Measurements from ENCODE around the gene TOMM40L.

TOMM40L gene

DNA sequence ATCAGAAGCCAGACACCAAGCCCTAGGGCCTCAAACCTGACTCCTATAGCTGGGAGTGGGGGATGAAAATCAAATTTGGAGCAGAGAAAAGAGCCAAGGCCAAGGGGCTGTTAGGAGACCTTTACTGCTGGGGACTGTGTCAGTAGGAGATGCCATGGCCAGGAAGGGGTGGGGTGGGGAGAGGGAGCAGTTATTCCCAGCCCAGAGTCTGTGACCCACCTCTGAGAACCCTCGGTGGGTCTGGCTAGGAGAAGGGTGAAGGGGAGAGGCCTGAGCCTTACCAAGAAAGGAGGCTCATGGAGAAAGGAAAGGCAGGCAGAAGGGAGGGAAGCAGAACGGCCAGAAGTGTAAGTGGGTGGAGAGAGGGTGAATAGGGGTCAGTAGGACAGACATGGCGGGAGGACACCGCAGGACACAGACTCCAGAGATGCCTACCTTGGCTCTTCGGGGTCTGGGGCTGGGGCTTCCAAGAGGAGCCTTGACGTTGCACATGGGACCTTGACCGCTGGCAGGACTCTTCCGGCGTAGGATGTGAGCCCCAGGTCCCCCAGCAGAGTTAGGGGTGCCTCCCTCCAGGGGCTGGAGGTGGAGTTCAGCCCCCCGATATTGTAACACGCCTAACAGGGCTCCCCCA, 28.2 kb upstream of the TOMM40L start:
- DNase-seq (ENCODE audit: low spot score) = no peak

DNA sequence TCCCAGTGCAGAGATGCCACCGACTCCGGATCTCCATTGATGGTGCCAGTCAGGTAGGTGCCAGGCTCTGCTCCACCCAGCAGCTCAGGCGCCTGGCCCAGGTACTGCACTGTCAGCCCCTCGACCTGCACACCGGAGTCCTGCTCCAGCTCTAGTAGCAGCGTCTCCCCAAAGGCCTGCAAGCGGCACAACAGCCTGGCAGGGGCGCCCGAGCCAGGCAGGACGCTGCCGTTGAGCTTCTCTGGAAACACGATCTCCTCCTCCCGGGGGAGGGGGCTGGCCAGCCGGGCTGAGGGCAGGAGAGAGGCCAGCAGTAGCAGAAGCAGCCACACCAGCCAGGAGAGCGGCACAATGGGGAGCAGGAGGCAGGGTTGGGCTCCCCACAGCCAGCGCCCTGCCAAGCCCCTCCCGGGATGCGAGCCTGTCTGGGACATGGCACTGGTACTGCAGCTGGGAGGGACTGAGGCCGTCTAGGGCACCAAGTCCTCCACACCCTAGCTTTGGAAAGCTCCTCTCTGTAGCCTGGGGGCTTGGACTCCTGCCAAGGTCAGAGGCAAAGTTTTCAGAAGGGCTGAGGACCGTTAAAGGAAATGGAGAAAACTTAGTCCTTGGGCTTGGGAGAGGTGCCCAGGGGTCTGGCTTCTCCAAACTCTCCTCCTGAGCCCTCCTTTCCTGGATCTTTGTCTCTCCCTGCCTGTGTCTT, 27.5 kb upstream of the TOMM40L start:
- DNase-seq (ENCODE audit: low spot score) = peak; percentile 75

- peak; percentile 83 for DNase-seq (ENCODE audit: low spot score)
These were observed 26.9 kb upstream of the TOMM40L start, which contains the start of gene ADAMTS4 for GRCh38 chr1:161198897-161199431. ADAMTS4 (minus strand) TSS chr1:161199054; CDS start chr1:161198627, 427 bp downstream.

DNA sequence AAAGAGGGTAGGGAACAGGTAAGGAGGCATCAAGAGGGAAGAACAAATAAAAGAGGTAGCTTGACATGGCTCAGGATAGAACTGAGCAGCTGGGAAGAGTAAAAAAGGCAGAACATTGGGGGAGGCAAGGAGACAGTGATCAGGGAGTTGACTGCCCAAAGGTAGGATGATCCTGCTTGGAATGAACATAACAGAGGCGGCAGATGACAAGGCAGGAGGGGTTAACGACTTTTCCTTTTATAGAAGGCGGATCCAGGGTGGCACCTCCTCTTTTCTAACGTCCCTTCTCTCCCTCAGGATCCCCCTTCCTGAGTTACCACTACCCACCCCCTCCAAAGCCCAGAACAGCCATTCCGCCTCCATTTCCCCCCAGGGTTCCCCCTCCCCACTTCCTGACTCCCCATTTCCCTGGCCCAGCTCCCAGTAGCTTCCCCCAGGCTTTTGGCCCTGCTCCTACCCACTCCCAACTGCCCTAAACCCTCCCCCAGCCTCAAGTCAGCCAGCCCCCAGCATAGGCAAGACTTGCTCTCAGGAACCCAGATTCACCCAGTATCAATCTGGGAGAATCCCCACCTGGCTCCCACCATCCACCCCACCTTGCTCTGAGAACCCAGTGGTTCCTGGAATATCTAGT, 26.2 kb upstream of the TOMM40L start:
- DNase-seq (ENCODE audit: low spot score) = no peak

DNA sequence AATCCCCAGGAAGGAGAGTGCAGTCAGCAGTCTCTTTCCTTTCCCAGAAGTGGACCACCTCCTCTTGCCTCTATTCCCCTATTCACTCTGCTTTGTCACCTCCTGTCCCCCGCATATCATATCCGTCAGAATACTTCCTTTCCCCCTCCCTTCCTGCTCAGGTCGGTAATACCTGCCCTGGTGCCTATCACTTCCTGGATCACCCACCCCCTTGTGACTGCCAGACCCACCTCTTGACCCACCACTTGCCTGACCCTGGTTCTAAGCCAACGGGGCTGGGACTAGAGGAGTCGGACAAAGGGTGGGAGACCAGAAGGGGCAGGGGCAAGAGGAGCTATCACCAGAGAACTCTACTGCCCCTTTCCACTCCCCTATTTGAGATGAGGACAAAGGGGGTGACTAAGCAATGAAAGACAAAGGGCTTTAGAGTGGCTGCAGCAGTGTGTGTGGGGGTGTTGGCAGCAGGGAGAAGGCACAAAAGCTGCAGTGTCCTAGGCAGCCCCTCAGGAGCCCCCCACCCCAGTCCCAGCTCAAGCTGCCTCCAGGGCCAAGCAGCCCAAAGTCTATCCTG, 25.4 kb upstream of the TOMM40L start:
- no peak for DNase-seq (ENCODE audit: low spot score)

DNA sequence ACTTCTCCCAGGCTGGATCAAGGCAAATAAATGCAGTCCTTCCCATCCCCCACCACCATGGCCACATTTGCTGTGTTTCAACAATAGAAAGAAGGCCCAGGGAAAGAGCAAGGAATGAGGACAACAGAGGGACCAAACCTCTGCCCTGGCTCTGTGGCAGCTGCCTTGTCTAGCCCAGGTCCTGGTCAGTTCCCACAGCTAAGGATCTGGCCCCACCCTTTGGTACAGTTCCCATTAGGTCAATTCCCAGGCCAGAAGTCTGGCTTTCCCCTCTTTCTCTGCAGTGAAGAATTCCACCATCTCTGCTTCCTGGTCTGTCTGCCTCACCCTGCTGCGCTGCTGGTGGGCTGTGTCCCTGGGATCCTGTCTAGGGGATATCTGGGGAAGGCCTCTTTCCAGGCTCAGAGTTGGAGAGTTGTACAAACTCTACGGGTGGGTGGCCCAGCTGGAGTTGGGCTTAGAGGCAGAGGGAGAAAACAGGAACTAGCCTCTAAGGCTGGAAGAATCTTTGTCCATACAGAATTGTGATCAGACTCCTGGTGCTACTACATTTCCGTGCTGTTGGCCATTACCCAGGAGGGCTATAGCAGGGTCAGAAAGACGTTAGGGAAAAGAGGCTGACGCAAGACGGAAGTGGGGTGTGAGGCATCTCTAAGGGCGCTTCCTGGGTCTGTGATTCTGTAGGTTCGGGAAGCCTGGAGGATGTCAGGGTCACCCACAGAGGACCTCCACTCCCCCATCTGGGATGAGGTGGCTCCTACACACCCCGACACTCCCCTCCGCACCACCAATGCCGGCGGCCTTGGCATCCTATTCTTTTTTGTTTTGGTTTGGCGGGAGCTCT, 24.6 kb upstream of the TOMM40L start:
- no peak for DNase-seq (ENCODE audit: low spot score)

- peak; percentile 96 for DNase-seq (ENCODE audit: low spot score)
These were observed 23.8 kb upstream of the TOMM40L start, which contains the start of gene NDUFS2 for GRCh38 chr1:161201836-161202712. NDUFS2 (plus strand) TSS chr1:161202367; CDS start chr1:161202386, 19 bp downstream.

DNA sequence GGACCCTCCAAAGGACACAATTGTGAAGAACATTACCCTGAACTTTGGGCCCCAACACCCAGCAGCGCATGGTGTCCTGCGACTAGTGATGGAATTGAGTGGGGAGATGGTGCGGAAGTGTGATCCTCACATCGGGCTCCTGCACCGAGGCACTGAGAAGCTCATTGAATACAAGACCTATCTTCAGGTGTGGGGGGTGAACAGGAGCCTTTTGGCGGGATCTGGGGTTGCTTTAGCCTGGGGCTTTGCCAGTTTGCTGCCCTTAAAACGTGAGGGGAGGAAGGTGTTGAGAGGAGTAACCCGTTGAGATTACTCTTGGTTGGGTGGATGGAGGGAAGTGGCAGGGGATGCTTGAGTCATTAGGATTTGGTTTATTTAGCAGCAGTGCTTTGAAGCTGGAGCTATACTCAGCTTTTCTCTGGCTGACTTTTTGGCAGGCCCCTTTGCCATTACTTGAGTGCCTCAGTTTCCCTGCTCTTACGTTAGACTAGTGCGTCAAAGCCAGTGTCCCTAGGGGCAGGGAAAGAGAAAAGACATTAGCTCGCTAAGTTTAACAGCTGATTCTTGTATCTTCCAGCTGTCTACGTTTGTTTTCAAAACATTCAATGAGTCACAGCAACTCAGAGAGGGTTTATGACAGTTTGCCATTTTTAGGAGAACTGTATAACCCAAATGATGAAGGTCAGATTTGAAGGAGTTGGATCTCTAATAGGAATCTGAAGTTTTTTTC, 19.3 kb upstream of the TOMM40L start:
- DNase-seq (ENCODE audit: low spot score) = no peak

DNA sequence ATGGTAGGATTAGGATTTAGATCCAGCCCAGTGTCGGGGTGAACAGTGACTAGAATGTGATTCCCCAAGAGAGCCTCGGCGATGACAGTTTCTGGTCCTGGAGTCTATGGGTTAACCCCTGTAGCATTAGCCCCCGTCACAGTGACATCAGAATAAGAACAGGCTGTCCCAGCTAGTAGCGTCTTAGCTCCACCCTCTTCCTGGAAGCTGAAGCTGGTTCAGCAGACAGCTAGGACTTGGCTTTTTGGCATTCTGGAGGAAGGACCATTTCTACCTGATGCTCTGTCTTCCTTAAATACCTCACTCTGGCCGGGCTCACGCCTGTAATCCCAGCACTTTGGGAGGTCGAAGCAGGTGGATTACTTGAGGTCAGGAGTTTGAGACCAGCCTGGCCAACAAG, 18.7 kb upstream of the TOMM40L start:
- DNase-seq (ENCODE audit: low spot score) = no peak

DNA sequence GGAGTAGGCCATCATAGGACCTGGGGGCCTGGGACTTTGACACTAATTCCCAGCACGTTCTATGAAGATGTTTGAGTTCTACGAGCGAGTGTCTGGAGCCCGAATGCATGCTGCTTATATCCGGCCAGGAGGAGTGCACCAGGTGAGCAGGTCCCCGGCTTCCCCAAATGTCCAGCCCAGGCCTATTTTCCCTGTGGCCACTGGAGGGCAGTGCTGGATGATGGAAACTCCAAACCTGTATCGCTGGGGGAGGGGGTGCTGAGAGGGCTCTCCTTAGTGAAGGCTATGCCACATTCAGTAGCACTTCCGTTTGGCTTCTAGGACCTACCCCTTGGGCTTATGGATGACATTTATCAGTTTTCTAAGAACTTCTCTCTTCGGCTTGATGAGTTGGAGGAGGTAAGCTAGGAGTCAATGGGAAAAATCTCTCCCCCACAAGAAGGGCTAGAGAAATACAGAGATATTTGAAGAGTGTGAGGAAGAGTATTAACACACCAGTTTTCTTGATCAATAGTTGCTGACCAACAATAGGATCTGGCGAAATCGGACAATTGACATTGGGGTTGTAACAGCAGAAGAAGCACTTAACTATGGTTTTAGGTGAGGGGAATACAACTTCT, 16.0 kb upstream of the TOMM40L start:
- DNase-seq (ENCODE audit: low spot score) = no peak

GRCh38 chr1:161214369-161214768, 11.5 kb upstream of the TOMM40L start:
- no peak for DNase-seq (ENCODE audit: low spot score)

GRCh38 chr1:161215076-161215475, 10.8 kb upstream of the TOMM40L start, which contains the start of gene FCER1G:
FCER1G (plus strand) TSS chr1:161215295; CDS start chr1:161215322, 27 bp downstream.
- DNase-seq (ENCODE audit: low spot score) = no peak

GRCh38 chr1:161216945-161217712, 8.7 kb upstream of the TOMM40L start:
- DNase-seq (ENCODE audit: low spot score) = no peak

- DNase-seq (ENCODE audit: low spot score) = no peak
These were observed 8.0 kb upstream of the TOMM40L start for GRCh38 chr1:161217831-161218230.

DNA sequence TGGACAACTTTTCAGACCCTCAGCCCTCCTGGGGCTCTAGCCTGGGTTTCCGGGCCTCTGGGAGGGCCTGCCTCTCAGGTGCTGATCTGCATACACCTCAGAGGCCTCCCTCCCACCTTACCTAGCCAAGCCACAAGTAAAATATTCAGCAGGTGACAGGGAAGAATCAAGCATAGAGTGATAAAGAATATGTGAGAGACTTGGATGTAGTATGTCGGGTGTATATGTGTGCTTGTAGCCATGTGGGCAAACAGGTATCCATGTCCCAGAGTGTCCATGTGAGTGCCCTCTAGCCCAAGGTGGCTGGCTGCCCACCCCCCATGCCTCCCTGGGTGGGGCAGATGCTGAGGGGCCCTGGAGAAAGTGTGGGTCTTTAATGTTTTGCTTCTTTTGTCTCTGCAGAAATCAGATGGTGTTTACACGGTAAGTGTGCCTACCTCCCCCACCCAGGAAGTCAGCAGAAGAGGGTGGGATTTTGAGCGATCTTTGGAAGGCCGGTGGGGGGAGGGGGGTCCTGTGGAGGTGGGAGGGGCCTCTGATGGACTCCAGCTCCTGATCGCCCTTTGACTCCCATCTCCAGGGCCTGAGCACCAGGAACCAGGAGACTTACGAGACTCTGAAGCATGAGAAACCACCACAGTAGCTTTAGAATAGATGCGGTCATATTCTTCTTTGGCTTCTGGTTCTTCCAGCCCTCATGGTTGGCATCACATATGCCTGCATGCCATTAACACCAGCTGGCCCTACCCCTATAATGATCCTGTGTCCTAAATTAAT, 7.4 kb upstream of the TOMM40L start:
- no peak for DNase-seq (ENCODE audit: low spot score)

DNA sequence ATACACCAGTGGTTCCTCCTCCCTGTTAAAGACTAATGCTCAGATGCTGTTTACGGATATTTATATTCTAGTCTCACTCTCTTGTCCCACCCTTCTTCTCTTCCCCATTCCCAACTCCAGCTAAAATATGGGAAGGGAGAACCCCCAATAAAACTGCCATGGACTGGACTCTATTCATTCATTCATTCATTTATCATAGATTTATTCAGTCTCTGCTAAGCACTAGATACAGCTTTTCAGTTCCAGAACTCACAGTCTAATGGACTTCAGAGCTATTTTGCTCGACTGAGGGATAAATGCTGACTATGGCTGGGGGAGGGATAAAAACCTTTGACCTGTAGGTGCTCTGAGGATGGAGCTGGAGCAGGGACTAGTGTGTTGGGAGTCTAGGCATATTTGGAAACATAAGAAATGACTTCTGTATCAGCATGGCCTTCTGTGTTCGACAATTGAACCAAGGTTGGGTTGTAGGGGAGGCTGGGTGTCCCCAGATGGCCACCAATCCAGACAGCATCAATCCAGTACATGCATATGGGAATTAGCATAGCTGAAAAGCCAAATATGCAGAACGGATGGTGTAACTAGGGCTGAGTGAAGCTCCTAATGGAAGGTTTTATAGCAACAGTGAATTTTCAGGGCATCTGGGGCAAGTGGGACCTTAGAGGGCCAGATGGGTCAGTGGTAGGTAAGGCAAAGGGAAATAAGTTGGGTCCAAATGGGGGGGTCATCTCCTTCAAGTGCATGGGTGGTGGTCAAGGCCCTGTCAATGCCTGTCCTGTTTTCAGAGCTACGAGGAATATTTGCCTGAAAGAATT, 6.6 kb upstream of the TOMM40L start:
- no peak for DNase-seq (ENCODE audit: low spot score)

DNA sequence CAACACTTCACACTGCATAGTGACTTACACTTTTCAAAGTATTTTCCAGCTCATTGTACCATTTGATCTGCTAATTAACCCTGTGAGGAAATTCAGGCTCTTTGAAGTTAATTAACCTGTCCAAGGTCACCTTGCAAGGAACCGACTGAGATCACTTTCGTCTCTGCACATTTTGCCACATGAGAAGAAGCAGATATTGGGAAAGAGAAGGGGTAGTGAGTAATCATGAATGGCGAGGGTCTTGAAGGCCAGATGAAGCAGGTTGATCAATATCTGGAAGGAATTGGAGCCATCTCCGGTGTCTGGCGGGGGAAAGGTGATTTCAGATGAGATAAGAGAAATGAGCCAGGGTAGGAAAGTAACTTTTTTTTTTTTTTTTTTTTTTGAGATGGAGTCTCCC, 5.9 kb upstream of the TOMM40L start:
- DNase-seq (ENCODE audit: low spot score) = no peak
